GM18858 (cell line): ENCODE measurements around the gene CACNA1C.

Experiments used
- ATAC-seq: cut with Tn5 transposase; IDR thresholded peaks from one replicate; pipeline ENCODE4 v1.9.1; 2021; ENCODE audit not compliant: unreplicated experiment

CACNA1C gene

DNA sequence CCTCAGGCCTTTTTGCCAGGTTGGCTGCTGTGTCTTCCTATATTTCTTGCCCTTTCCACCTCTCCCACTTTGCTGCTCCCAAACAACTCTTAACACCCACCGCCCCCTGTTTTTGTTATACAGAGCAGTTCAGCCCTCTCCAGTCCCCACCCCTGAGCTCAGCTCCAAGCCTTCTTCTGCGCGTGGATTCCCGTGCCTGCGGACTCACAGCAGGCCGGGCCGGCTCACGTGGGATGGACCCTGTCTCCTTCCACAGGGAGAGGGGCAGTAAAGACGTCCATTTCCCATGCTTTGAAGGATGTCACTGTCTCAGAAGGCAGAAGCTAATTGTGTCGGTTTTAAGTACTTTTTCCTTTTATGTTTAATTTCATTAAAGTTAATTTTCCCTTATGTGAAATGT is 139.4 kb downstream of the CACNA1C start:
- ATAC-seq, result no peak

DNA sequence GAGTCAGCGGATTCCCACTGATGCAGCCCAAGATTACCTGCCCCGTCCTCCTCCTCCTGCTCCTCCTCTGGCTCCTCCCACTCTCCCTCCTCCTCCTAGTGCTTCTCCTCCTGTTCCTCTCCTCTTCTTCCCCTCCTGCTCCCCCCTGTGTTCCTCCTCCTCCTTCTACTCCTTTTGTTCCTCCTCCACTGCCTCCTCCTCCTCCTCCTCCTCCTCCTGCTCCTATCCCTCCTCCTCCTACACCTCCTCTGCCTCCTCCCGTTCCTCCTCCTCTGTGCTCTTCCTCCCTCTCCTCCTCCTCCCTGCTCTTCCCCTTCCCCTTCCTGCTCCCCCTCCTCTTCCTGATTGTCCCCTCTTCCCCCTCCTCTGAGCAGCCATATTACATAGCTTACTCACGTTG is 141.3 kb downstream of the CACNA1C start:
- ATAC-seq, result no peak

DNA sequence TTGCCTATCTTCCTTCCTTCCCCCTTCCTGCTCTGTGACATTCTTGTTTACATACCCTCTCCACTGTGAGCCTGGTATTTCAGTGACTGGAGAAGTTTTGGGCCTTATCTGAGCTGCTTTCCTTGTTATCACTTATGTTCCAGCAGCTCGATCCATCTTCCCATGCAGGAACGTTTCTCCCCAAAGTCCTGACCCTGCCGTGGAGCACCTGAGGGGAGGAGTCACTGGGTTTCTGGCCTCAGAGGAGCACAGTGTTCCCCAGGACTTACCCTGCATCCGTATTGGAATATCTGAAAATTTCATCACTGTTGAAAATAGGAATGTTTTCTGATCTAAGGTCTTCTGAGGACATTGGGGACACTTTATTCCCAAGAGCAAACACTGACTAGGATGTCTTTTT is 141.8 kb downstream of the CACNA1C start:
- ATAC-seq, result no peak

DNA sequence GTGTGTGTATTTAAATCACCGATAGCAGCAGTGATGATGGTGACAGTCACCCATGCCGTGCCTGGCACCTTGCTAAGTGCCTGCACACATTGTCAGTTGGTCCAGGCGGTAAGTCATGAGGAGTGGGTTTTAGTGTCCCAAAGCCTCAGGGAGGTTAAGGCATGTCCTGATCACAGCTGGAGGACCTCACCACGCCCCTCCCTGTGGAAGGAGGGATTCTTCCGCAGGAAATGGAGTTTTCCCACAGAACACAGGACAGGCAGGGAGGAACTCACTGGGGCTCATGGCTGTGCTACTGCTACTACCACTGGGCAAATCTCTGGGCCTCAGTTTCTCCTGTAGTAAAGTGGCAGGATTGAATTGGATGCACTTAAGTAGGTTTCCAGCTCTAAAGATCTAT is 142.3 kb downstream of the CACNA1C start:
- no peak for ATAC-seq

DNA sequence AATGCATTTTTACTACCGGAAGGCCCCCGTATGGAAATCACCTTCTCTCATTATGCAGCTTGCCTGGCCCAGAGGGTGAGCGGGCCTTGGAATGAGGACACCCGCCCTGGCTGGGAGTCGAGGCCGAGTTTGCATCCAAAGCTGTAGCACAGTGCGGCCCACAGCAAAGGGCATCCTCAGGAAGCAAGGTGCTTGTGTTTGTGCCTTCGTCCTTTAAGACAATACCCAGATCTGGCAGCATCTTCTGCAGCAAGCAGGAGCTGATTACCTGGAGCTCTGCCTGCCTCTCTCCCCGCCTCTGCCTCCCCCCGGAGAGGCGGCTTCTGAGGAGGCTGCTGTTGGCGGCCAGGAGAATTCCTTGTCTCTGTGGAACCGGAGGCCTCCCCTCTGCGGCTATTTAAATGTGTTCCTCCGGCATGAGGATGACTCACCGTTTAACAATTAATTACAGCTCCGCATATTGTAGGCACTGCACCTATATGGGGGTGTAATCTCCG is 145.3 kb downstream of the CACNA1C start:
- no peak for ATAC-seq

DNA sequence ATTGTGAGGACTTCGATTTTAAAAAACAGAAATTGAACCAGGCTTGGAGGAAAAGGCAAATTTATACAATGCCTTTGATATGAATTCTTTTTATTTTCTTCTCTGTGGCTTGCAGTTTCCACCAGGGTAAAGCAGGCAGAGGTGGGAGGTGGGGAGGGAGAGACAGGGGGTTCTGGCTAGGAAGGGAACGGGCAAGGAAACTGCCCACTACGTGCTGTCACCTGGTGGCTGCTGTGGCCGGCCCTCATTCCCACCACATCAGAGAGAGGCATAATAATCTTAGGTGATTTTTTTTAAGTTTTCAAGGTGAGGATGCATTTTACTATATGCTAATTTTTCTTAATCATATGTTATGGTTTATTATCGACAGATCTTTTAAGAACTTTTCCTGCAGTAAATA is 145.8 kb downstream of the CACNA1C start:
- no peak for ATAC-seq

DNA sequence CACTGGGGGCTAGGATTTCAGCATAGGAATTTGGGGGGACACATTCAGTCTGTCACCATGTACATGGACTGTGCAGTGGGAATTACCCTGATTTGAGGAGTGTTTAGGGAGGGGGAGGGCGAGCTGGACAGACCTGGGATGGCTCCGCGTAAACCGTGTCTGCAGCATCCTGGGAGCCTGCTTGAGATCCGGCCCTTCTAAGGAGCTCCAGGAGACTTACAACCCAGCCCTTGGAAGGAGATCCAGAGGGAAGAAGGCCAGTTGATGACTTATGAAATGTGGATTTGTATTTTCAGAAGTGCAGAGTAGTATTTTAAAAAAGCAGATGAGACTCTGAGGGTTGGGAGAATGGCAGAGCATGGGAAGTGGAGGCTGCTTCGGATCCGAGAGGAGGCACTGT is 153.2 kb downstream of the CACNA1C start:
- ATAC-seq, result no peak

DNA sequence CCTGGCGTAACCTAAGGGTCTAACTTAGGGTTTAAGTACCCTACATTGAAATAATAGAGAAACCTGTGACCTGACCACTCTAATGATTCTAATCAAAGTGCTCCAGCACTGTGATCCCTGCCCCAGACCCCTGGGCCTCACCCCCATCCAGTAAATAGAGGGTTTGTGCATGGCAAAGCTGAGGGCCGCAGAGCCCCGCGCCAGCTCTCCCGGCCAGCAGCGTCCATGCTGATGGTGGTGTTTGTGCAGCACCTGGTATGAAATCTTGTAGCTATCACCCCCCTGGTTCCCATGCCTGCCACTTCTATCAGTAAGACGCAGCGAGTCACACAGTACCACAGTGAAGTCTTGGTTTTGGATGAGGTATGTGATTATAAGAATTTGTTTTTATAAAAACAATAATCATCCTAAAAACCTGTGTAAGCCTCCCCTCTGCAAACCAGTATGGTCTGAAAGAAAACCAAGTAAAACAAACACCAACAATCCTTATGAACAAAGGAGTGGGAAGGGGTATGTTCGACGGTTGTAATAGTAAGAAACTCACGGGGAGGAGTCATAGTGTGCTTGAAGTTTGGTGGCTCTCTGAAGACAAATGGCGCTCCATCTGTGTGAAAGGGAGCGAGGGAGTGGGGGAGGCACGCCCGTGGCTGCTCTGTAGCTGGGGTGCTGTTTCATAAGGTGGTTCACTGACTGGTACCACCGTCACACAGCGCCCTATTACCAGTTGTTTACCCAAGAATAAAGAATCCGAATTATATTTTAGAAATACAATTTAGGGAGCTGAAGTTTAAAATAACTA is 156.2 kb downstream of the CACNA1C start:
- no peak for ATAC-seq

DNA sequence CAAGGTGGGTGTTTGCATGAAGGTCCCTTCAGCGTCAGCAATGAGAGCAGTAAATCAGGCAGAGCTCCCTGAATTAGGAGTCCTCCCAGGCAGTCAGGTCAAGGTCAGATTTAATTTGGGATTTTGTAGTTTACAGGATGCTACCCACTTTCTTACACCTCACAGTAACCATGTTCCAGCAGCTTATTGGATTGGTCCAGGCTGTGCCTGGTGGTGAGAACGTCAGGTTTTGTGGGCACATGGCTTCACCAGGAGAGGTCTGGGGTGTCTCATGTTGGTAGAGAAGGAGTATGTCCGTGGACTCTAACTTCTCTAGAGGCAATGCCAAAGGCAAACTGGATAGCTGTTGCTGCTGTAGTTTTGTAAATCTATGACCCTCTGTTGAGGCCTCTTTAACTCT is 158.3 kb downstream of the CACNA1C start:
- ATAC-seq, result no peak

DNA sequence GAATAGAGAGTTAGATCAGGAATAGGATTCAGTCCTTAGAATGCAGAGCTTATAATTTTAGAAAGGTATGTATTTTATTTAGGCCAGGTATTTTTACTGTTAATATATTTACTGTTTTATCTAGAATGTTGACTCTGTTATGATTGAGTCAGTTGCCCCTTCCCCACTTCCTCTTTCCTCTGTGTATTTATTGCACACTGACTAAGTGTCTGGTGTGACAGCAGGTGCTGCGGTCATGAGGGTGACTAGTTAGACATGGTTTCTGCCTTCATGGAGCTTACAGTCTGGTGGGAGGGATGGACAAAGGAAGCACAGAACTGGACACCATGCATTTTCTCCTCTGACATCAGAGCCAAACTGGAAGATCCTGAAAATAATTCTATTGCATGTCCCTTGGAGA is 159.8 kb downstream of the CACNA1C start:
- ATAC-seq, result no peak

DNA sequence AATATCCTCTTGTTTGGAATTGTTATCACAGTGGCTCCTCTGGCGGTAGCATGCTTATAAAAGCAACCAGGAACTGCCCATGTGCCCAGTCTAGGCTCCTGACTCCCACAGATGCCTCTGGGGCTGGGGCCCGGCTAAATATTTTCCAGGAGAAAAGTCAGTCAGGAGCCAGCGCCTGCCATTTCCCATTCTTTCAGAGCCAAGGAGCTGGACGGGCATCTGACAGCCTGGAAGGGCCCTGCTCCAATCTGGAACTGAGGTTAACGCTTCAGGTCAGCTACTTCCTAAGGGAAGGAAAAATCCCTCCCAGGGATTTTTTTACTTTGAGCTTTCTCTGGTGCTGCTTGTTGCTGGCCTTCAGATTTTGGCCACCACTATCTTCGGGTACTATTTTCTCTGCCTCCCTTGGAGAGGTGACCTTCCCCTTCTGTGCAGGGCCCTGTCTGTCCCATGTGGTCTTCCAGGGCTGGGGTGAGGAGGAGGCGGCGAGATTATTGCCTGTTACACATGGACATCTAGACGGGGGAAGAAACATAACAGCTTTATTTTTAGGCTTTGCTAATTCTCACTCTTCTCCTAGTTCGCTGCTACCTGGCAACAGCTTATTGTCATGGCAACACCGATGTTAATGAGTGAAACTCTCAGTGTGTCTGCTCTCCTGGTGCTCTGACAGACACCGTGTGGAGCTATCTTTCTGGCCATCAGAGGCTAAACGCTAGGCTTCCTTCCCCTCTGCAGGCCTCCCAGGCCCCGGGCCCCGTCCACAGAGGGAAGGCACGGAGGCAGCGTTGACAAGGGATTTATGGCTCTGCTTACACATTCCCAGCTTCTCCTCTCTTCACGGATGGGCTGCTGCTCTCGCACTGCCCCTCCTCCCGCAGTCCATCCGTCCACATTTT is 160.4 kb downstream of the CACNA1C start:
- ATAC-seq, result no peak

DNA sequence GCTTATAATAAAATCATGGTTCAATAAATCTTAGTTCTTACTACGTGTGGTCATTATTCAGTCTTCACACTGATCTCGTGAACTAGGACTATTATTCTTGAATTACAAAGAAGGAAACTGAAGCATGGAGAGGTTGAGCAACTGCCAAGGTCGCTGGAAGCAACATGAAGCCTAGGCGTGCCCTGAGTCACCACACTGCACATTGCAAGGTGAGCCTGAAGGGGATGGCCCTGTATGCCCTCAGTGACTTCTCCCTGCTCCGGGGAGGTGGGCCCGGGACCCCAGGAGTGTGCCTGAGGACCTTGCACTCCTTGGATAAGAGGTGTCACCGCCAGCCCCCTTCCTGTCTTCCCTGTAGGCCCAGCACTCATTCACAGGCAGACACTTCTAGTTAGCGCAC is 161.6 kb downstream of the CACNA1C start:
- no peak for ATAC-seq

DNA sequence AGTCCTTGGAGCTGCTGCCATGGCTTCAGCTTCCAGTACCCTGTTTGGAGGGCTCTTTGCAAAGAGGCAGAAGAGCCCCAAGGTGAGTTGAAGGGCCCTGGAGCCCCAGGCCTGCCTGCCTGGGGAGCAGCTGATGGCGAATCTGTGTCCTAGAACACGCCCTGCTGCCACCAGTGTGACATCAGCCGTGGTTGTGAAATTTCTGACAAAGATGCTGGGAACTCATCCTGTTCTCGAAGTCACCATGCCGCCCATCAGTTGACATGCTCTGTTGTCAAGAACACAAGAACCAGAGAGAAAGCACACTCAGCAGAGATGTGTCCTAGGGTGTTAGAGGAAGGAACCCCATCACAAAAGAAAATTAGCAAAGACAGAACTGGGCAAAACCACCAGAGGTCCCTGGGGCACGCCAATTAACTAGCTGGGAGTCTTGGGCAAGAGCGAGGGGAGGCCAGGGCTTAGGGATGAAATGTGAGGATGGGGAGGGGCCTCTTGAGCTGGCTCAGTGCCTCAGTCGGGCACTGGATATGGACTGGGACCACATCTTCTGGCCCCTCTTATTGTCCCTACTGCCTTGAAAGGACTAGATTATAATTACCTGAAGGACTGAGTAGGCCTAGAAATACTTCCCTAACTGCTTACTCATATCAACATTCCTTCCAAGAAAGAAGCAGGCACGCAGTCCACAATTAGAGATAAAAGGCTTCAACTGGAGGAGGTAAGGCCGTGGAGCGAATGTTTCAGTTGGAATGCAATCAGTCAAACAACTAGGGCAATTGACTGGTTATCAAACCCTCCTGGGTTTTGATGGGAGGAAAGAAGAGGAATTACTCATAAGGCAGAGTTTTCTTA is 163.1 kb downstream of the CACNA1C start:
- no peak for ATAC-seq

DNA sequence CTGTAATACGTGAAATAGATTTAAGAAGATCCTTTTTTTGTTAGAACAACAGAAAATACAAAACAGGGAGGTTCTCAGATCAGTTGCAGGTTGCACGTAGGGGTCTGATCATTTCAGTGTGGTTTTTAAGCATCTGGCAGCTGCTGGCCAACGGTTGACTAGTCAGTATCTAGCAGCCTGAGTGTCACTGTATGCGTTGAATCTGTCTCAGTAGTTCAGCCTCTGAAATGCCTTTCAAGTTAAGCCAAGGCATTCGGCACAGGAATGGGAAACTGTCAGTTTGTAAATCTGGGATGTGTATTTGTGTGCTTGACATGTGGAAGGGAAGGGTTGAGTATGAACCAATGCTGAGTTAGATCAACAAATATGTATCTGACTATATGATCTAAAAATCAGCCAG is 165.9 kb downstream of the CACNA1C start:
- no peak for ATAC-seq

DNA sequence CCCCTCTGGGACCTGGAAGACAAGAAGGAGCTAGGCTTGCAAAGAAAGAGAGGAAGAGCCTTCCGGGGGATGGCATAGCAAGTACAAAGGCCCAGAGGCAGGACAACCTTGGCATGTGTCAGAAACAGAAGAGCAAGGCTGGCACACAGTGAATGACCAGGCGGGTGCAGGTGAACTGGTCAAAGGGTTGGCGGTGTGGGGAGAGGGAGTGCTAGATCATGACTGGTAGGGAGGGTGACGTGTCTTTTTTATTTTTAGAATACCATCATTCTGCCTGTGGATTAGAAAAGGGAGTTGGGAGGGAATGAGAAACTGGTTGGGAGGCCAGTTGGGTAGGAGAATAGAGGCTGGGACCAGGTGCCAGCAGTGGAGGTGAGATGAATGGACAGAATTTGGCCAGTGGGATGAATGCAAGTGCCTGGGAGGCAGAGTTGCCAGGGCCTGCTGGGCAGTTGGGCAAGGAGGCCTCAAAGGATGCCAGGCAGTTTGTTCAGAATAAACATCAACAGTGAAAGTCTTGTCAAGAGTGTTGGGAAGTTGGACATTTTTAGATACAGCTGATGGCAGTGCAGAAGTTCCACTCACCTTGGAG is 168.3 kb downstream of the CACNA1C start:
- ATAC-seq, result no peak

DNA sequence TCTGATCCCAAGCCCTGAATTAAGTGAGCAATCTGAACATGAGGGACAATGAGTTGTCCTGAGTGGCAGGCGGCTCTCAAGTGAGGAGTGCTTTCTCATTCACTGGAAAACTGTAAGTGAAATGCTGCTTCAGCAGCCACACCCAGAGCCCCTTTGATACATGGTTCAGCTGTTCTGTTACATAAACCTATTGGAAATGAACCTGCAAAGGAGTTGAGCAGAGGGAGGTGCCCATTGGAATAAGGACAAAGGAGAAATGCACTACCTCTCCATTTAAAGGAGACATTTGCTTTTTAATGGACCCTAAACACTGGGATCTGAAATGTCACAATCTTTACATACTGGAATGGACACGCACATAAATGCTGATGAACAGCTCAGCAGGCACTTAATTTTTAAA is 169.9 kb downstream of the CACNA1C start:
- ATAC-seq, result no peak

DNA sequence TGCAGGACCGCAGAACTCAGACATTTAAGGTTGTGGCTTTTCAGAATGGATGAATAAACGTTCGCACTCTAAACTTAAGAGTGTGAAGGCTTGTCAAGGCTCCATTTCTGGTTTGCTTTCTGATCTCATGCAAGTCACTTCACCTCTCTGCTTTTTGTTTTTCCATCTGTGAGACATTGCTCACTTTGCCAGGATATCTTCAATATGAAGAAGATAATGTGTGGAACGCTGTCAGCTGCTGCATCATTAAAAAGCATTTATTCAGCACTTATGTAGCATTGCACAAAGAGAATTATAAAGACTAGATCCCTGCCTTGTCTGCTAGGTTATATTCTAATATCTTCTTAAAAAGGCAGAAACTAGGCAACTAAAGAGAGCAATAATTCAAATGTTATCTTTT is 172.2 kb downstream of the CACNA1C start:
- ATAC-seq, result no peak

DNA sequence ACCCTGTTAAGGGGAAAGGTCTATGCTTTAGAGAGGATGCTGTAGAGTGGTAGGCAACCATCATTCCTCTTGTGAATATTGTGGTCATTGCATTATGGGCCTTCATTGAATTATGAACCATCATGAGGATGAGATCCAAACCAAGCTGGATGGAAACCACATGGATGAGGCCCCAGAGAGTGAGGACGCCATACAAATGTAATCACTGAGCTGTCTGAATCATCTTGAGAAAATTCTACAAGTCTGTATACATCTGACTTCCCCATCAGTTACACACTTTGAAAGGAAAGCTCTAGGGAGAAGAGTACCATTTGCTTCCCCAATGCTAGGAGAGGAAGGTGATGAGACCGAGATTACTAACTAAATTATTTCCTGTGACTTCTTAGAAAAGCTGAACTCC is 172.9 kb downstream of the CACNA1C start:
- no peak for ATAC-seq

DNA sequence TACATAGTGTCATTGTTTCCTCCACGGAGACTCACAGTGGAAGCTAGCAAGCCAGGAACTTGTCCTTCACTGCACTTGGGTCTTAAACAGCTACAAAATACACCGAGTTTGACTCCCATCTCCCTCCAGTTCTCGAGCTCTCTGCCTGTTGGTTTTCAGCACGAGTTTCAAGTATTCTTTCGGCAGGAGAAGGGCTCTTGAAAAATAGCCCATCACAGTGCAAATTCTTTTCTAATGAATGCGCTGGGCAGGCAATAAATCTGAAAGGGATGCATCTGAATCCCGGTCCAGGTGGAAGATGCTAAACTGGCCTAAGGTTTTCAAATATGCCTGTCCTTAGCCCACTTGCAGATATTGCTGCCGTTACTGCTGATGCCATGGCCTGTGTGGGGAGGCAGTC is 173.9 kb downstream of the CACNA1C start:
- no peak for ATAC-seq

DNA sequence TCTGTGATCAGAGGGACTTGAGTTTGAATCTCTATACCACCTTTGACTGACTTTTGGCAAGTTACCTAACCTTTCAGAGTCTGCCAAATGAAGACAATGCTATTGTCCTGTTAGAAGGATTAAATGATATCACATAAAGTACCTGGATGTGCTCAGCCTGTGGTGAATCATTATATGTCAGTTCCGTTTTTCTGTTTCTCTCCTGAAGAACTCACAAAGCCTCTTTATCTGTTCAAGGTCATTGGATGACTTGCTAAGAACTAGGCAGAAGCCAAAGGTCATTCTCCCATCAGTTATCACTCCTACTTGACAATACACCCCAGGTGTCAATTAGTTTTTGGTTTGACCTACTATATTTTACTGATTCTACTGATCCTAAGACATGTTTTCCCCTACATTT is 174.6 kb downstream of the CACNA1C start:
- no peak for ATAC-seq

DNA sequence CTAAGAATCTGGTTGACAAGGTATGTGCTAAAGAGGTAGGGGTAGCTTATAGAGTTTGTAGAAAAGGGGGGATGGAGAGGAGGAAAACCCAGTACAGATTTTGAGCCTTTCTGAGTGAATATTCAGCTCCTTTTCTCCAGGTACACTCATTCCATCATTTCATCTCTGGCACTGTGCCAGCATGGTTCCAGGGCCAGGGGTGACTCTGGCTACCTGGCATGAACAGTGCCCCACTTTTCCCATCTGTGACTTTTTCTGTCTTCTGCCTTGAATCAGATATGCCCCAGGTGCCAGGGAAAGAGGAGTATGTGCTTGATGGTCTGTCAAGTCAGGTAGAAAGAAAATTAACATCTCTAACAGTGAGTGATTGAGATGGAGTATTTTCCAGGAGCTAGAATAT is 175.7 kb downstream of the CACNA1C start:
- no peak for ATAC-seq
